Caki2 (cell line): ENCODE measurements around the gene THSD4. TPM values are rescaled to one million over a fixed set of nuclear protein-coding genes. Genes with fewer than 3 reads are reported as not detected.

Source experiments
- DNase-seq: peaks from one replicate; pipeline ENCODE4 v3.0.0-alpha.2; 2015; ENCODE audit warnings: low read depth
- in situ Hi-C: cut with HindIII; loops from 2 replicates; pipeline ENCODE4 v1.10.0; 2016; ENCODE audit warnings: low sequenced_read_pairs, low pct_unique_long_range_greater_than_20kb, mixed read lengths
- total RNA-seq: library from RNA; depleted of rRNA; stranded (reverse); fragments of >200 nt; shearing (Covaris generic); gene quantifications from 2 replicates; pipeline ENCODE4 v1.2.3, GENCODE V29; 2014; ENCODE audit warnings: low replicate concordance

THSD4 gene
- total RNA-seq, 1 experiment from 2014 or later, result 9.0 TPM

DNA sequence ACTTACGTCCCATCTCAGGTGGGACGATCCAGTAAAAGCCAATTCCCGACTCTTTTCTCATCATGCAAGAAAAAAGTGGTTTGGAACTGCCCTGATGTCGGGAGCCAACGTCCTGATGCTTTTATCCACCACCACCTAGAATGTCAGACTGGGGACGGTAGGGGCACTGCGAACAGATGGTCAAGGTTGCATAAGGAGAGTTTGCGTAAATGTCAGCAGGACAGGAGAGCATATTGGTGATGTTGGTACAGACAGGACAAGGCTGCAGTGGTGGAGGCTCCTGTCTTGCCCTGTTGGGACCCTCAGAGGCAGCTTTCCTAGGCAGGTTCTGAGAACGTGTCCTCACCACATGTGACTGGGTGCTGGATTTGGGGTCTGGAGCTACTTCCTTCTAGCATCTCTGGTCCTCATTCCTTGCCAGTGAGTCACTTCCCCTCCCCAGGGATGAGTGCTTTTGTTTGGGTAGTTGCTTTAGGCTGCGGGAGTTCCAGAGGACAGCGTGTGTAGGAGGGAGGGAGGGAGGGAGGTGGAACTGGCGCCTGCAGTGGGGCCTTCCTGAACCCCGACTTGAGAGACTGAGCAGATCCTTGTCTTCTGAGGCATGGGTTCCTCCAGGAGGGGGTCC lies 21.0 kb downstream of the THSD4 start:
- in situ Hi-C loops, result no loop called here
- DNase-seq, result peak; percentile 37

DNA sequence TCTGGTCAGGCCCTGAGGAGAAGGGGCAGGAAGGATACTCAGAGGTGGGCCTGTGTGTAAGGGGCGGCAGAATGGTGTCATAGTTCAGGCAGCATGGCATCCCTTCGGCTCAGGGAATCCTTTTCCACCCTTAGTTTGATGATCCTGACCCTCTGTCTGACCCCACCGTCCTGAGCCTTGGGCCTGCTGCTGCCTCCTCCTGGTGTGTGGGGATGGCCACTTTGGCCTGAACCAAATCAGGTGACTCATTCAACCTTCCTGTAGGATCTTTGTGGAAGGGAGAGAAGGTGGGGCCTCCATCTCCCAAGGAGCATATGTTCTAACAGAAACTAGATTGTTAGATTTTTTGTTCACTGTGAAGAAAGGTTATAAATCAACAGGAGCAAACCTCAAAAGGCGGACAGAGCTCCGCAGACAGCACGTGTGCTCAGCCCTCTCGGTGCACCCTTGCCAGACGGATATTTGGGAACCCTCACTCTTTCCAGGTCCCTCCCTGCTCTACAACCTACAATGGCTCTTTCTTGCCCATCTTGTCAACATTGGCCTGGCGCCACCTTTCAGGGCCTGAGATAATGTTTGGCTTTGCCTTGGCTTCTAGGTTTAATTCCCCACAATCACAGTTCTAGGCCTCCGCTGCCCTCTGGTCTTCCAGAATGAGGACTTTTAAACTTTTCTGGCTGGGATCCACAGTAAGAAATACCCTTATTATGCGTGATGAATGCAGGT lies 21.7 kb downstream of the THSD4 start:
- in situ Hi-C loops, result no loop called here
- no peak for DNase-seq

DNA sequence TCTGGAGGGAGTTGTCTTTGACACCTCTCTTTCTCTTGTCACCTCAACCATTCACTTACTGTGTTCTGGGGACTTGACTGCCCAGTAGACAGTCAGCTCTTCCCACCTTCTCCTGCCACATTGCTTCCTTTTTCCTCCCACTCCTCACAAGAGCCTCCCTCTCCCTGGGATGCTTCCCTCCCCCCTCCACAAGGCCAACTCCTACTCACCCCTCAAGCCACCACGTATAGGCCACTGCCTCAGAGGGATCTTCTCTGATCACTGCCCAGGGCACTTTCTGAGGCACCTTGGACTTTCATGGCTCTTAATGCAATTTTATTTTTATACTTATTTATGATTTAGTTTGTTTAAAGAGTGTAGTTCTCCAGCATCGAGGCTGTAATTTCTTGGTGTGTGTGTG lies 23.2 kb downstream of the THSD4 start:
- DNase-seq, result no peak
- in situ Hi-C loops, result no loop called here

DNA sequence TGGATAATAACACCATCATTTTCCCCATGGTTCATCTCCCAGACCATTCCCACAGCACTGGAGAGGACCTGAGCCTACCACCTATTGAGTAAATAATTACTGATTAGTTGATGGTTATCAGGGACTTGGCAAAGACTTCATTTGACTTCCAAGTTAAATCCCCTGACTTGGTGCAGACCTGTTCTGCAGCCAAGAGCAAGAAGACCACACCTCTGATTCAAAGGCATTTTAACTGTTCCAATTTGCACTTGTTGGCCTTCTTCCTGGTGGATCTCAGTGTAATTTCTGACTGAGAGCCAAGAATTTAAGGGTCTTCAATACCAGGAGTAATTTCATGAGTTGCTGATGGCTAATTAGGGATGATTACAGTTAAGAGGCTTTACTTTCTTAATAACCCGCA lies 24.0 kb downstream of the THSD4 start:
- DNase-seq, result no peak
- in situ Hi-C loops, result no loop called here

DNA sequence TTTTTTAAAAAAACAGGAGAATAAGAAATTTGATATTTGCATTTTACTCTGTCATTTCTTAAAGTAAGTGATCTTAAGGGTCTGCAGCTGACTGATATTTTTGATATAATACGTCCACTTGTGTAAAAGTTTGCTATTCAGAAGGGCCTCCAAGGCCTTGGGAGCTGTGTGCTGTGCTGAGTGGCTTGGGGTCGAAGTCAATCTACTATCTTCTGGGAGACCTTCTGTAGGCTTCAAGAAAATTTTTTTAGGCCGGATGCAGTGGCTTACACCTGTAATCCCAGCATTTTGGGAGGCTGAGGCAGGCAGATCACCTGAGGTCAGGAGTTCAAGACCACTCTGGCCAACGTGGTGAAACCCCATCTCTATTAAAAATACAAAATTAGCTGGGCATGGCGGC lies 26.3 kb downstream of the THSD4 start:
- no peak for DNase-seq
- in situ Hi-C loops, result no loop called here

DNA sequence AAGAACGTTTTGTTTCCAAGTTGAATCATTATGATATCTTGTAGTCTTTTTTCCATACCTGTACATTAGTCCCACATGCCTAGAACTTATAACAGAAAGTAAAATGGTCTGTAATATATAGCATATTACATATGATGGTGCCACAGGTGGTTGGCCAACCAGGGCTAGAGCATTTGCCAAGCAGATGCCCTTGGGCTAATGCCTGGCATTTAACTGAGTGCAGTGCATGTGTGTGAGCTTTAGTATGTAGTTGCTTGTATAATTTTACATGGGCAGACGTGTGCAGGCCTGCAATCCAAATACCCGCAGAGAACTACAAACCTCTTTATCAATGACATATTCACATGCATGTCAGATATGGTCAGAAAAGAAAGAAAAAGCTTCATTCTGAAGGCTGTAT lies 27.5 kb downstream of the THSD4 start:
- in situ Hi-C loops, result no loop called here

GRCh38 chr15:71143373-71144310 lies 28.4 kb downstream of the THSD4 start:
- in situ Hi-C loops, result no loop called here
- DNase-seq, result no peak

More for the DNA sequence above, 27.5 kb downstream of the THSD4 start:
- no peak for DNase-seq

- no peak for DNase-seq
- in situ Hi-C loops, result no loop called here
Observed at GRCh38 chr15:71145648-71146047, 30.4 kb downstream of the THSD4 start.

- in situ Hi-C loops, result no loop called here
- DNase-seq, result no peak
Observed at GRCh38 chr15:71146580-71146982, 31.3 kb downstream of the THSD4 start.

DNA sequence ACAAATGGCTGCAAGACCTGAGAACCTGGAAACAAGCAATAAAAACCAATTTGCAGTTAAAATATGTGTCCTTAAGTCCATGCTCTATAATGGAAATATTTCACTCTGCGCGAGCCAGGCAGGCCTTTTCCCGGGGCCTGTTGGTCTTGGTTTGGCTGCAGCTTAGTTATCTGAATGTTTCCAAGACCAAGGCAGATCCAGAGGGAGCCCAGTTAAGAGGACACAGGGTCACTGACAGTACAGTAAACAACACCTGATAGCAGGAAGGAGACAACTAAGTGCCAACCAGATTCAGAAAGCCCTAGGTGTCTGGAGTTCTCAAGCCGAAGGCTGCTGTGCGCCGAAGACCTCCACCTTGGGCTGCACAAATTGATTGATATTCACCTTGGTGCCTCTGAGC lies 32.8 kb downstream of the THSD4 start:
- no peak for DNase-seq

GRCh38 chr15:71149646-71150557 lies 34.6 kb downstream of the THSD4 start:
- in situ Hi-C loops, result no loop called here
- DNase-seq, result no peak

More for the DNA sequence above, 32.8 kb downstream of the THSD4 start:
- in situ Hi-C loops, result no loop called here

DNA sequence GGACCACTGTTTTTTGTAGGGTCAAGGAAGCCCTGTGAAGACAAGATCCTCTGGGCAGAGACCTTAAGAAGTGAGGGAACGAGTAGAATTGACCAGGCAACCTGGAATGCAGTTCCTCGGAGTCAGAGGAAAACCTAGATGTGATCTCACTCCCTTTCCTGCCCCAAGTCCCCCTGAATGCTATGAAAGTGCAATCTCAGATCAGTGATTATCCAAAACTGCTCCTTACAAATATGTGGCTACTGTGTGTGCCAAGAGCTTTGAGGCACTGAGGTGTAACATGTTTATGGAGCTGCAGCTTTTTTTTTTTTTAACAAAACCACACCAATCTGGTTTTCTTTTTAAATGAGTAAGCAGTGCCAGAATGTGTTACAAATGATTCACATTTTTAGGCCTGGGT lies 35.8 kb downstream of the THSD4 start:
- DNase-seq, result peak; percentile 86

DNA sequence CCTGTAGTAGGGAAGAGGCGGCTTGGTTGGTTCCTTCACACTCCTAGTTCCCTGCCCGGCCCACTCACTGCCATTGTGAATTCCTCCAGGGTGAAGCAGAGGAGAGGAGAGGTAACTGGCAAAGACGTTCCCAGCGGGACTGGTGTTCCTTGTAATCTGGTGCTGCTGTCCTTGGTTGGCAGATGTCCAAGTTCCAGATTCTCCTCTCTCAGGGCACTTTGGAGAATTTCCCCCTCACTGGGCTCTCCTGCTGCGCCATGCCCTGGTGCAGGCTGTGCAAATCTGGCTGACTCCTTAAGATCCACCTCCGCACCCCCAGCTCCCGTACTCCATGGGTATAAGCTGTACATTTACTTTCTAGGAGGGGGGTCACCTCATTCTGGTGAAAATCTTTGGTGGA lies 37.3 kb downstream of the THSD4 start:
- DNase-seq, result no peak
- in situ Hi-C loops, result no loop called here

More for the DNA sequence above, 35.8 kb downstream of the THSD4 start:
- in situ Hi-C loops, result no loop called here

- in situ Hi-C loops, result no loop called here
- no peak for DNase-seq
Observed at GRCh38 chr15:71153823-71154524, 38.7 kb downstream of the THSD4 start.

- no peak for DNase-seq
- in situ Hi-C loops, result no loop called here
Observed at GRCh38 chr15:71154607-71155200, 39.4 kb downstream of the THSD4 start.

- DNase-seq, result no peak
- in situ Hi-C loops, result no loop called here
Observed at GRCh38 chr15:71155534-71155933, 40.3 kb downstream of the THSD4 start.

DNA sequence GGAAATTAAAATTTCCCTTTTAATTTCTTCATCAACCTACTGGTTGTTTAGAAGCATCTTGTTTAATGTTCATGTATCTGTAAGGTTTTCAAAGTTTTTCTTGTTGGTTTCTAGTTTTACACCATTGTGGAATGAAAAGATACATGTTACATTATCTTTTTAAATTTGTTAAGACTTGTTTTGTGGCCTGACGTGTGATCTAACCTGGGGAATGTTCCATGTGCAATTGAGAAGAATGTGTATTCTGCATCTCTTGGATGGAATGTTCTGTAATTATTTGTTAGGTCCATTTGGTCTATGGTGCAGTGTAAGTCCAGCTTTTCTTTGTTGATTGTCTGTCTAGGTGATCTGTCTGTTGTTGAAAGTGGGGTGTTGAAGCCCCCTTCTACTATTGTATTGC lies 45.7 kb downstream of the THSD4 start:
- in situ Hi-C loops, result no loop called here

More for the DNA sequence above, 45.7 kb downstream of the THSD4 start:
- no peak for DNase-seq
